ENCODE measurements around the gene VPS37D. TPM values are rescaled to one million over a fixed set of nuclear protein-coding genes. Genes with fewer than 3 reads are reported as not detected.

VPS37D gene
- total and polyA plus RNA-seq, 2 of the 4 experiments (the other 2 are of a cell fraction): 2.3 to 3.1 TPM

DNA sequence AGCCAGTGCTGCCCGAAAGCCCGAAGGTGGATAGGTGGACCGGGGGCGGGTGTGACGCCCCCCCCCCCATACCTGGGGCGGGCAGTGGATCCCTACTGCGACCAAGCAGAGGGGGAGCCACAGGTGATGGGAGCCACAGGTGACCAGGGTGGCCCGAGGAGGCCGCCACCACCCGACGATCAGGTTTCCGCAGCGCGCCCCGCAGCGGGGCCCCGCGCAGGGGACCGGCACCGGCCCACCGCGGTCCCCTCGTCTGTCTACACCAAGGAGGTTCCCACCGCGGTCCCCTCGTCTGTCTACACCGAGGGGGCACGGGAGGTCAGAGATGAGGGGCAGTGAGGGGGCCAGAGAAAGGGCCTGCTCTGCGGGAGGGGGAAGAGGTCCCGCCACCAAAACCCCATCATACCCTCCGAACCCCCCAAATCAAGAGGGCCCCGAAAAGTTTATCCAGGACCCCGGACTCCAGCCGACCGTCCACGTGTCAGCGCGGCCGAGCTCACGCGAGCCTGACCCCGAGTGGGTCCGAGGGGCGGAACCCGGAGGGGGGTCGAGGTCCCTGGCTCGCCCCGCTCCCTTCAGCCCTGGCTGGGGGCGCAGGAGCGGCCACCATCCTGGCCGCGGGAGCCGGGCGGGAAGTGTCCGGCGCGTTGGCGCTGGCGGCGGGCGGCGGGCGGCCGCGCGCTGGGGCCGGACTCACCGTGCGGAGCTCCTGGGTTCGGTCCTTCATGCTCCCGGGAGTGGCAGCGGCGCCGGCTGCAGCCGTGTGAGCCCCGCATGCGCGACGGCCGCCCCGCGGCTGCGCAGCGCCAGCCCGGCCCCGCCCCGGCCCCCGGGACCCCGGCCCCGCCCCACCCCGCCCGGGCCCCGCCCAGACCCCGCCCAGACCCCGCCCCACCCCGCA lies 51.5 kb downstream of the VPS37D start, which contains the start of gene STX1A:
STX1A (minus strand) TSS at position 765 of the 901 bp plus-strand sequence; CDS start at position 727, 38 bp downstream.
- Histone ChIP-seq H2AFZ (replicated peaks; ENCODE audit: low read length, poor library complexity) (peak within 1 kb of the TSS; percentile 85), H3K36me3 (ENCODE audit: control insufficient read depth, insufficient read depth, low read length) (no peaks in the 10 kb centered on the region; the same call in 1 of the 2 replicates), H3K4me3 (ENCODE audit: insufficient read depth, low read depth, low read length) (peak within 1 kb of the TSS; percentile 65), H3K9me1 (ENCODE audit: insufficient read depth, low read length) (peaks cover 17% of the 10 kb centered on the region), H4K91ac (ENCODE audit: insufficient read depth, low read depth, low read length) (peak within 1 kb of the TSS; percentile 58; the same call in 1 of the 2 replicates), H3K9me3 (ENCODE audit: control insufficient read depth, insufficient read depth, low read length) (no peaks in the 10 kb centered on the region), H2BK120ac (ENCODE audit: low read depth, low read length) (peak within 1 kb of the TSS; percentile 29), H2AK9ac (replicated peaks; ENCODE audit: low read depth, low read length, poor library complexity) (peak within 1 kb of the TSS; percentile 94), H4K20me1 (ENCODE audit: insufficient read depth, low read length) (peaks cover 43% of the 10 kb centered on the region), H2BK5ac (ENCODE audit: low read depth, low read length, poor library complexity, severe bottlenecking) (peak within 1 kb of the TSS; percentile 27), H3K14ac (replicated peaks; ENCODE audit: low read depth, low read length) (peak within 1 kb of the TSS; percentile 67), H3K27ac (ENCODE audit: insufficient read depth, low read length) (peak within 1 kb of the TSS; percentile 47; the same call in 1 of the 2 replicates), H4K8ac (ENCODE audit: low read depth in 2 of 2, low read length in 2 of 2) (peak within 1 kb of the TSS; percentile 51 to 70; a peak in 2 of 4 replicates), H3K27me3 (ENCODE audit: control insufficient read depth, insufficient read depth, low read length) (no peaks in the 10 kb centered on the region), H3K79me1 (ENCODE audit: low read depth in 1 of 2, low read length in 2 of 2) (peaks cover 8 to 42% of the 10 kb centered on the region in 2 experiments), H2BK15ac (ENCODE audit: low read depth, low read length) (no peak within 1 kb of the TSS), H2BK20ac (ENCODE audit: low read depth, low read length) (no peak within 1 kb of the TSS), H3K9ac (ENCODE audit: low read depth, low read length) (peak within 1 kb of the TSS; percentile 49), H2AK5ac (ENCODE audit: low read depth, low read length) (peak within 1 kb of the TSS; percentile 95), H3K18ac (ENCODE audit: low read depth, low read length) (no peak within 1 kb of the TSS), H4K5ac (ENCODE audit: low read depth, low read length) (no peak within 1 kb of the TSS), H3K23ac (ENCODE audit: low read depth, low read length) (peak within 1 kb of the TSS; percentile 70; the same call in 1 of the 2 replicates), H3K4me2 (ENCODE audit: low read depth, low read length) (peak within 1 kb of the TSS; percentile 97), H3K4ac (ENCODE audit: low read depth, low read length) (peak within 1 kb of the TSS; percentile 62), H3K4me1 (ENCODE audit: control insufficient read depth, insufficient read depth, low read length) (peaks cover 28% of the 10 kb centered on the region), H3K56ac (ENCODE audit: extremely low read depth, insufficient read depth, low read length) (no peak within 1 kb of the TSS; the same call in 1 of the 2 replicates)
- 1% methylated on average over 28 of the region's 96 CpGs; no CpG with 5 or more reads in 1 of the 2 experiments for WGBS, 2 experiments (ENCODE audit: extremely low coverage in 2 of 2, insufficient read length in 1 of 2)
- in situ Hi-C loops (cut with MboI; ENCODE audit: low sequenced_read_pairs) (no loop called here), intact Hi-C loops (cut with micrococcal nuclease) (loop anchor here (5.0 kb wide), 2 partner anchors 37 to 52 kb away; partner anchors contain the start of genes BUD23, DNAJC30 and VPS37D), dilution Hi-C loops (cut with HindIII; ENCODE audit: low sequenced_read_pairs, unreplicated experiment) (no loop called here)
- ChIA-PET POLR2A (ENCODE audit: unreplicated experiment) (no interaction called here), CTCF (no interaction called here)
- DNase-seq (peak; percentile 59), ATAC-seq (ENCODE audit: low read depth) (peak; percentile 84)
- TF ChIP-seq MAFK (IDR thresholded peaks at IDR 0.05; ENCODE audit: low read depth, low read length): no peak
- TF ChIP-seq POLR2A (IDR thresholded peaks at IDR 0.05; ENCODE audit: low read depth, low read length): peak; percentile 77
- TF ChIP-seq MXI1 (IDR thresholded peaks at IDR 0.05; ENCODE audit: borderline replicate concordance, low read depth, low read length): peak; percentile 70
- TSS peak; percentile 36 for BruUV-seq (replicated peaks)

Data from IMR-90 (cell line).